Cardiac muscle cell (in vitro differentiated cells and primary cell): Measurements from ENCODE around the gene AFF1. TPM values are rescaled to one million over a fixed set of nuclear protein-coding genes. Genes with fewer than 3 reads are reported as not detected.

ENCODE experiments used
- DNase-seq, 2 donors: peaks; one replicate each; pipeline versions ENCODE4 v3.0.0 to v3.0.0-alpha.2; 2010 to 2017; ENCODE audit warnings: low read depth in 1 of 2, low spot score in 1 of 2
- H3K27ac ChIP-seq: fragments of 200-600 bp; sonication (generic); 2 replicates; pipeline ENCODE4 v1.5.1; 2016
- H3K27me3 ChIP-seq: fragments of 200-600 bp; sonication (generic); 2 replicates; pipeline ENCODE4 v1.6.0; 2016; ENCODE audit warnings: control low read depth
- H3K36me3 ChIP-seq: fragments of 200-600 bp; sonication (generic); 2 replicates; pipeline ENCODE4 v1.5.1; 2016; ENCODE audit warnings: control low read depth
- H3K4me1 ChIP-seq: fragments of 200-600 bp; sonication (generic); 2 replicates; pipeline ENCODE4 v1.8.1; 2017; ENCODE audit warnings: low read depth, mild to moderate bottlenecking, mixed run types
- H3K4me3 ChIP-seq: fragments of 200-600 bp; sonication (generic); 2 replicates; pipeline ENCODE4 v1.5.1; 2016; ENCODE audit warnings: mild to moderate bottlenecking
- H3K9me3 ChIP-seq: fragments of 200-600 bp; sonication (generic); 2 replicates; pipeline ENCODE4 v1.5.1; 2017; ENCODE audit warnings: low read depth, mild to moderate bottlenecking, control low read depth
- CTCF ChIP-seq: IDR thresholded peaks from 2 replicates; pipeline ENCODE4 v1.5.1; 2012; ENCODE audit warnings: low read depth, mild to moderate bottlenecking, low read length
- polyA plus RNA-seq: library from polyadenylated mRNA; unstranded; fragments of >200 nt; fragmentation: Nextera tagmentation; extraction: Ambion mirVana; gene quantifications from 2 replicates; pipeline ENCODE4 v1.2.1, GENCODE V29; 2016
- total RNA-seq: library from RNA; depleted of rRNA; stranded (reverse); fragments of >200 nt; gene quantifications from 2 replicates; pipeline ENCODE4 v1.2.3, GENCODE V29; 2016

Gene AFF1
- total and polyA plus RNA-seq, 2 experiments from 2014 or later, result 26.3 to 45.0 TPM

GRCh38 chr4:87015416-87015815 is 80.6 kb downstream of the AFF1 start:
- H3K27me3 ChIP-seq, result no peaks in the 10 kb centered on the region
- no peak overlapping the region for H3K4me3 ChIP-seq
- peak overlapping the region; percentile 84 for H3K27ac ChIP-seq
- H3K36me3 ChIP-seq, result no peaks in the 10 kb centered on the region
- peaks cover 70% of the 10 kb centered on the region for H3K4me1 ChIP-seq
- no peak for TF ChIP-seq CTCF
- no peak for DNase-seq
- no peaks in the 10 kb centered on the region for H3K9me3 ChIP-seq

- peaks cover 55% of the 10 kb centered on the region for H3K4me1 ChIP-seq
- H3K27ac ChIP-seq, result no peak overlapping the region
- H3K36me3 ChIP-seq, result no peaks in the 10 kb centered on the region
- no peaks in the 10 kb centered on the region for H3K27me3 ChIP-seq
- H3K9me3 ChIP-seq, result no peaks in the 10 kb centered on the region
- no peak for TF ChIP-seq CTCF
- H3K4me3 ChIP-seq, result no peak overlapping the region
- DNase-seq, result peak in 1 of 2 donors; percentile 88
These were observed 83.0 kb downstream of the AFF1 start for GRCh38 chr4:87017580-87018342.

GRCh38 chr4:87018753-87019152 is 83.9 kb downstream of the AFF1 start:
- Histone ChIP-seq H3K9me3 (no peaks in the 10 kb centered on the region), H3K4me3 (no peak overlapping the region), H3K36me3 (no peaks in the 10 kb centered on the region), H3K27ac (peak overlapping the region; percentile 73), H3K27me3 (no peaks in the 10 kb centered on the region), H3K4me1 (peaks cover 48% of the 10 kb centered on the region)
- no peak for TF ChIP-seq CTCF
- no peak for DNase-seq

- H3K27me3 ChIP-seq, result no peaks in the 10 kb centered on the region
- peaks cover 43% of the 10 kb centered on the region for H3K4me1 ChIP-seq
- DNase-seq, result no peak
- no peaks in the 10 kb centered on the region for H3K9me3 ChIP-seq
- no peak for TF ChIP-seq CTCF
- no peaks in the 10 kb centered on the region for H3K36me3 ChIP-seq
- H3K27ac ChIP-seq, result peak overlapping the region; percentile 73
- H3K4me3 ChIP-seq, result no peak overlapping the region
These were observed 84.5 kb downstream of the AFF1 start for GRCh38 chr4:87019246-87019791.

- peak overlapping the region; percentile 73 for H3K27ac ChIP-seq
- no peak for TF ChIP-seq CTCF
- H3K27me3 ChIP-seq, result no peaks in the 10 kb centered on the region
- no peaks in the 10 kb centered on the region for H3K36me3 ChIP-seq
- H3K4me1 ChIP-seq, result peaks cover 38% of the 10 kb centered on the region
- DNase-seq, result no peak
- no peak overlapping the region for H3K4me3 ChIP-seq
- no peaks in the 10 kb centered on the region for H3K9me3 ChIP-seq
These were observed 85.1 kb downstream of the AFF1 start for GRCh38 chr4:87019898-87020297.
